AG04450 (cell line): Measurements from ENCODE around the gene FGF14. TPM values are rescaled to one million over a fixed set of nuclear protein-coding genes. Genes with fewer than 3 reads are reported as not detected.

Experiments
- CTCF ChIA-PET: fragments of 300-600, 350-600 bp; formaldehyde crosslinking; extraction: SDS; loops from one replicate; lab custom pipeline; 2022; ENCODE audit warnings: antibody characterized with exemption, inconsistent platforms; lab: Charles Lee
- POLR2A ChIA-PET: fragments of 350-600 bp; formaldehyde crosslinking; extraction: SDS; loops from one replicate; lab custom pipeline; 2021; ENCODE audit warnings: antibody characterized with exemption, inconsistent platforms; lab: Yijun Ruan, JAX
- DNase-seq: peaks from one replicate; pipeline ENCODE4 v3.0.0-alpha.2; 2011; ENCODE audit warnings: low read depth, low spot score
- H3K27ac ChIP-seq: one replicate; pipeline ENCODE4 v1.5.1; 2012; ENCODE audit warnings: low read depth, low read length, control low read depth
- H3K27me3 ChIP-seq: one replicate; pipeline ENCODE4 v1.6.0; 2012; ENCODE audit warnings: low read length; ENCODE audit not compliant: control insufficient read depth, insufficient read depth
- H3K4me3 ChIP-seq: 2 replicates; pipeline ENCODE4 v1.5.1; 2011; ENCODE audit warnings: mild to moderate bottlenecking, low read depth, low read length, control low read depth
- H3K9me3 ChIP-seq: 2 replicates; pipeline ENCODE4 v1.5.1; 2012; ENCODE audit warnings: low read length; ENCODE audit not compliant: control insufficient read depth, insufficient read depth
- CTCF ChIP-seq: IDR thresholded peaks from 2 replicates; pipeline ENCODE4 v1.5.1; 2011; ENCODE audit warnings: low read depth, low read length, control low read depth, inconsistent platforms
- polyA plus RNA-seq: library from polyadenylated mRNA; depleted of rRNA; stranded (reverse); fragments of >200 nt; gene quantifications from 2 replicates; pipeline ENCODE4 v1.2.3, GENCODE V29; 2011

The FGF14 gene
- polyA plus RNA-seq, 1 experiment: 0.01 TPM

- Histone ChIP-seq H3K9me3 (no peaks in the 10 kb centered on the region), H3K4me3 (no peak overlapping the region), H3K27ac (no peak overlapping the region), H3K27me3 (no peaks in the 10 kb centered on the region)
- TF ChIP-seq CTCF: no peak
- ChIA-PET CTCF (no interaction called here), POLR2A (no interaction called here)
- no peak for DNase-seq
Observed at GRCh38 chr13:102244607-102245227, 157.1 kb downstream of the FGF14 start.

- Histone ChIP-seq H3K4me3 (no peak overlapping the region), H3K27me3 (no peaks in the 10 kb centered on the region), H3K9me3 (no peaks in the 10 kb centered on the region), H3K27ac (no peak overlapping the region)
- TF ChIP-seq CTCF: no peak
- POLR2A ChIA-PET: no interaction called here
- DNase-seq: no peak
- CTCF ChIA-PET: no interaction called here
Observed at GRCh38 chr13:102240110-102240509, 161.7 kb downstream of the FGF14 start.

GRCh38 chr13:102237230-102237629, 164.6 kb downstream of the FGF14 start:
- no peak for DNase-seq
- no peaks in the 10 kb centered on the region for H3K27me3 ChIP-seq
- CTCF ChIA-PET: no interaction called here
- no peak overlapping the region for H3K27ac ChIP-seq
- no peak overlapping the region for H3K4me3 ChIP-seq
- POLR2A ChIA-PET: no interaction called here
- no peak for TF ChIP-seq CTCF
- no peaks in the 10 kb centered on the region for H3K9me3 ChIP-seq

- Histone ChIP-seq H3K4me3 (no peak overlapping the region), H3K27ac (no peak overlapping the region), H3K27me3 (no peaks in the 10 kb centered on the region), H3K9me3 (no peaks in the 10 kb centered on the region)
- CTCF ChIA-PET: no interaction called here
- no peak for TF ChIP-seq CTCF
- DNase-seq: no peak
- POLR2A ChIA-PET: no interaction called here
Observed at GRCh38 chr13:102236830-102237229, 165.0 kb downstream of the FGF14 start.

- no peak for DNase-seq
- no peaks in the 10 kb centered on the region for H3K9me3 ChIP-seq
- H3K4me3 ChIP-seq: no peak overlapping the region
- no peaks in the 10 kb centered on the region for H3K27me3 ChIP-seq
- POLR2A ChIA-PET: no interaction called here
- TF ChIP-seq CTCF: no peak
- CTCF ChIA-PET: no interaction called here
- no peak overlapping the region for H3K27ac ChIP-seq
Observed at GRCh38 chr13:102236341-102236740, 165.5 kb downstream of the FGF14 start.
